ENCODE data around the gene LEO1. TPM values are rescaled to one million over a fixed set of nuclear protein-coding genes. Genes with fewer than 3 reads are reported as not detected.

The LEO1 gene
- total RNA-seq, 1 donor from 2014 or later = 32.7 TPM

GRCh38 chr15:52018693-52019393, 47.3 kb upstream of the LEO1 start, which contains the start of gene MAPK6:
TSS of gene MAPK6 (plus strand) at chr15:52019219. CDS start at chr15:52046461, 27,242 bp downstream.
- Mint-ChIP-seq H3K36me3 (ENCODE audit: low read depth) (no peaks in the 10 kb centered on the region), H3K4me1 (peaks cover 46% of the 10 kb centered on the region), H3K9me3 (no peaks in the 10 kb centered on the region), H3K4me3 (peak within 1 kb of the TSS; percentile 95), H3K27me3 (ENCODE audit: low read depth) (no peaks in the 10 kb centered on the region), H3K27ac (ENCODE audit: unreplicated experiment) (peak within 1 kb of the TSS; percentile 100)
- peak; percentile 89 for DNase-seq (ENCODE audit: low read depth, low spot score)
- TF ChIP-seq CTCF (conservative IDR thresholded peaks at IDR 0.05) = no peak

- TF ChIP-seq CTCF (conservative IDR thresholded peaks at IDR 0.05) = no peak
- peak overlapping the region; percentile 95 for H3K4me3 Mint-ChIP-seq
- H3K9me3 Mint-ChIP-seq = no peaks in the 10 kb centered on the region
- no peak for DNase-seq (ENCODE audit: low read depth, low spot score)
- H3K27ac Mint-ChIP-seq (ENCODE audit: unreplicated experiment) = peak overlapping the region; percentile 37
- no peaks in the 10 kb centered on the region for H3K27me3 Mint-ChIP-seq (ENCODE audit: low read depth)
- H3K4me1 Mint-ChIP-seq = peaks cover 42% of the 10 kb centered on the region
- H3K36me3 Mint-ChIP-seq (ENCODE audit: low read depth) = no peaks in the 10 kb centered on the region
Measured at GRCh38 chr15:52018244-52018643, 46.7 kb upstream of the LEO1 start.

- TF ChIP-seq CTCF (conservative IDR thresholded peaks at IDR 0.05) = no peak
- no peaks in the 10 kb centered on the region for H3K9me3 Mint-ChIP-seq
- H3K36me3 Mint-ChIP-seq (ENCODE audit: low read depth) = no peaks in the 10 kb centered on the region
- DNase-seq (ENCODE audit: low read depth, low spot score) = no peak
- peaks cover 36% of the 10 kb centered on the region for H3K4me1 Mint-ChIP-seq
- peak overlapping the region; percentile 64 for H3K4me3 Mint-ChIP-seq
- no peak overlapping the region for H3K27ac Mint-ChIP-seq (ENCODE audit: unreplicated experiment)
- no peaks in the 10 kb centered on the region for H3K27me3 Mint-ChIP-seq (ENCODE audit: low read depth)
Measured at GRCh38 chr15:52016316-52016715, 44.7 kb upstream of the LEO1 start.

- Mint-ChIP-seq H3K36me3 (ENCODE audit: low read depth) (no peaks in the 10 kb centered on the region), H3K4me3 (no peak overlapping the region), H3K27me3 (ENCODE audit: low read depth) (no peaks in the 10 kb centered on the region), H3K9me3 (no peaks in the 10 kb centered on the region), H3K4me1 (peaks cover 20% of the 10 kb centered on the region), H3K27ac (ENCODE audit: unreplicated experiment) (no peak overlapping the region)
- no peak for TF ChIP-seq CTCF (conservative IDR thresholded peaks at IDR 0.05)
- DNase-seq (ENCODE audit: low read depth, low spot score) = no peak
Measured at GRCh38 chr15:52014616-52015015, 43.0 kb upstream of the LEO1 start.

- H3K4me1 Mint-ChIP-seq = peaks cover 19% of the 10 kb centered on the region
- no peaks in the 10 kb centered on the region for H3K36me3 Mint-ChIP-seq (ENCODE audit: low read depth)
- no peak for DNase-seq (ENCODE audit: low read depth, low spot score)
- H3K27me3 Mint-ChIP-seq (ENCODE audit: low read depth) = no peaks in the 10 kb centered on the region
- no peak overlapping the region for H3K27ac Mint-ChIP-seq (ENCODE audit: unreplicated experiment)
- H3K9me3 Mint-ChIP-seq = no peaks in the 10 kb centered on the region
- no peak overlapping the region for H3K4me3 Mint-ChIP-seq
- TF ChIP-seq CTCF (conservative IDR thresholded peaks at IDR 0.05) = no peak
Measured at GRCh38 chr15:52013151-52013791, 41.7 kb upstream of the LEO1 start.

Data from neural crest cell (in vitro differentiated cells).